ENCODE measurements around the gene CCR4.

GRCh38 chr3:32903953-32904352 lies 47.5 kb upstream of the CCR4 start:
- TF ChIP-seq CTCF (IDR thresholded peaks at IDR 0.05; ENCODE audit: low read length) (no peak), EZH2 (optimal IDR thresholded peaks at IDR 0.05; ENCODE audit: low read depth, low read length) (no peak), EZH2phosphoT487 (IDR thresholded peaks at IDR 0.05; ENCODE audit: low read length) (no peak)

Measured in MM.1S (cell line).